ENCODE results near the gene LYZL1. TPM values are rescaled to one million over a fixed set of nuclear protein-coding genes. Genes with fewer than 3 reads are reported as not detected.
"Not testable (repeated sequence)": the region's sequence is repeated elsewhere in the genome, so short reads cannot be mapped to it uniquely, and the experiment has no call there.

Gene LYZL1
- total and polyA plus RNA-seq, 9 of the 15 experiments (the other 6 are each of a cell fraction or from before 2014, with no cell fraction given): not detected

GRCh38 chr10:29310463-29310862 is 21.6 kb downstream of the LYZL1 start:
- H3K9ac ChIP-seq (ENCODE audit: insufficient read depth in 1 of 2, low read depth in 2 of 2, low read length in 2 of 2); H3K27ac ChIP-seq (ENCODE audit: extremely low read depth, low read depth, low read length); H3K79me2 ChIP-seq (ENCODE audit: control insufficient read depth, insufficient read depth, low read length); BruUV-seq (replicated peaks); FAIRE-seq; H3K9me3 ChIP-seq (replicated peaks; ENCODE audit: control insufficient read depth, insufficient read depth, low read depth, low read length); DNase-seq (ENCODE audit: extremely low read depth in 1 of 4, low spot score in 3 of 4); H3K4me1 ChIP-seq (replicated peaks in 1 of 2; ENCODE audit: control insufficient read depth in 2 of 2, insufficient read depth in 2 of 2, low read length in 2 of 2); POLR2A ChIA-PET; H3K4me2 ChIP-seq (ENCODE audit: insufficient read depth, low read length); H3K4me3 ChIP-seq; H2AFZ ChIP-seq (ENCODE audit: low read depth, low read length); H4K20me1 ChIP-seq (replicated peaks; ENCODE audit: control insufficient read depth, insufficient read depth, low read length); CTCF ChIA-PET (ENCODE audit: low intra/inter-chr PET ratio); intact Hi-C loops (cut with micrococcal nuclease); H3K36me3 ChIP-seq (ENCODE audit: control insufficient read depth, insufficient read depth, low read length); H3K9me1 ChIP-seq (ENCODE audit: control insufficient read depth, insufficient read depth, low read length); in situ Hi-C loops (cut with MboI); ATAC-seq: not testable (repeated sequence)
- peaks cover 6 to 14% of the 10 kb centered on the region in 2 experiments; a peak in 4 of 5 replicates for H3K27me3 ChIP-seq (ENCODE audit: control insufficient read depth in 2 of 2, insufficient read depth in 2 of 2, low read length in 2 of 2)
- 0% methylated on average over 7 of the region's 7 CpGs for WGBS (ENCODE audit: insufficient coverage, low coverage, missing lambda C conversion rate)

GRCh38 chr10:29313071-29313470 is 24.2 kb downstream of the LYZL1 start:
- Histone ChIP-seq H3K27me3 (ENCODE audit: control insufficient read depth in 2 of 2, insufficient read depth in 2 of 2, low read length in 2 of 2) (peaks cover 10 to 18% of the 10 kb centered on the region in 2 experiments), H3K4me3 (no peak overlapping the region), H3K36me3 (ENCODE audit: control insufficient read depth, insufficient read depth, low read length) (no peaks in the 10 kb centered on the region), H3K4me1 (replicated peaks in 1 of 2; ENCODE audit: control insufficient read depth in 2 of 2, insufficient read depth in 2 of 2, low read length in 2 of 2) (no peaks in the 10 kb centered on the region), H4K20me1 (replicated peaks; ENCODE audit: control insufficient read depth, insufficient read depth, low read length) (no peaks in the 10 kb centered on the region), H2AFZ (ENCODE audit: low read depth, low read length) (no peak overlapping the region), H3K27ac (ENCODE audit: extremely low read depth, low read depth, low read length) (no peak overlapping the region), H3K9me1 (ENCODE audit: control insufficient read depth, insufficient read depth, low read length) (no peaks in the 10 kb centered on the region), H3K4me2 (ENCODE audit: insufficient read depth, low read length) (no peak overlapping the region), H3K9ac (ENCODE audit: insufficient read depth in 1 of 2, low read depth in 2 of 2, low read length in 2 of 2) (no peak overlapping the region), H3K79me2 (ENCODE audit: control insufficient read depth, insufficient read depth, low read length) (no peaks in the 10 kb centered on the region), H3K9me3 (replicated peaks; ENCODE audit: control insufficient read depth, insufficient read depth, low read depth, low read length) (no peaks in the 10 kb centered on the region)
- WGBS (ENCODE audit: insufficient coverage, low coverage, missing lambda C conversion rate): 0% methylated on average over 3 of the region's 3 CpGs
- DNase-seq (ENCODE audit: extremely low read depth in 1 of 4, low spot score in 3 of 4) (no peak), ATAC-seq (no peak), FAIRE-seq (no peak)
- intact Hi-C loops (cut with micrococcal nuclease): no loop called here
- no TSS peak for BruUV-seq (replicated peaks)
- ChIA-PET POLR2A (no interaction called here), CTCF (ENCODE audit: low intra/inter-chr PET ratio) (no interaction called here)
- in situ Hi-C loops (cut with MboI): no loop called here
- TF ChIP-seq GMEB1 (CRISPR knock-in tag; IDR thresholded peaks at IDR 0.05) (no peak), RBM25 (IDR thresholded peaks at IDR 0.05; ENCODE audit: low read depth, low read length, severe bottlenecking) (no peak), ZNF695 (CRISPR knock-in tag; IDR thresholded peaks at IDR 0.05) (no peak), CLOCK (CRISPR knock-in tag; IDR thresholded peaks at IDR 0.05; ENCODE audit: borderline replicate concordance) (no peak), HMGXB4 (CRISPR knock-in tag; IDR thresholded peaks at IDR 0.05) (no peak), IRF1 (CRISPR knock-in tag; IDR thresholded peaks at IDR 0.05; ENCODE audit: borderline replicate concordance) (no peak), RBM22 (IDR thresholded peaks at IDR 0.05; ENCODE audit: low read depth, low read length, poor library complexity, severe bottlenecking) (no peak), ZNF589 (CRISPR knock-in tag; IDR thresholded peaks at IDR 0.05; ENCODE audit: low read depth) (no peak)
